IMR-90 (cell line): Measurements from ENCODE around the gene LEF1. TPM values are rescaled to one million over a fixed set of nuclear protein-coding genes. Genes with fewer than 3 reads are reported as not detected.

Experiments
- ATAC-seq: fragments of 200-7000 bp; cut with Tn5 transposase; 2 replicates; pipeline ENCODE4 v1.9.1; 2020; ENCODE audit warnings: low read depth, mild to moderate bottlenecking, moderate library complexity
- Bru-seq: library from RNA; stranded (reverse); fragments of 400-500 nt; gene quantifications from one replicate; lab custom pipeline; 2021; lab: Mats Ljungman, UMichigan
- BruChase-seq, 2 experiments: library from RNA; stranded (reverse); fragments of 400-500 nt; gene quantifications; one replicate each; lab custom pipeline; 2021; lab: Mats Ljungman, UMichigan
- BruUV-seq: library from RNA; stranded (reverse); fragments of 400-500 nt; replicated peaks from 2 replicates; lab custom pipeline; 2021; lab: Mats Ljungman, UMichigan
- CTCF ChIA-PET: fragments of 300-600 bp; formaldehyde crosslinking; extraction: SDS; loops from one replicate; lab custom pipeline; 2021; ENCODE audit warnings: antibody characterized with exemption; lab: Yijun Ruan, JAX
- POLR2A ChIA-PET: fragments of 300-600 bp; sonication (Branson Sonifier 250); formaldehyde crosslinking; loops from one replicate; lab custom pipeline; 2022; ENCODE audit warnings: antibody characterized with exemption; ENCODE audit not compliant: unreplicated experiment; lab: Charles Lee
- DNase-seq: peaks from one replicate; pipeline ENCODE4 v3.0.0; 2013
- H2AFZ ChIP-seq: replicated peaks from 2 replicates; pipeline ENCODE3; 2013; ENCODE audit warnings: low read length, mild to moderate bottlenecking; ENCODE audit not compliant: poor library complexity
- H2AK5ac ChIP-seq: 2 replicates; pipeline ENCODE4 v1.6.1; 2013; ENCODE audit warnings: low read depth, low read length, inconsistent platforms
- H2AK9ac ChIP-seq: replicated peaks from 2 replicates; pipeline ENCODE3; 2013; ENCODE audit warnings: mild to moderate bottlenecking, low read depth, low read length, moderate library complexity; ENCODE audit not compliant: poor library complexity
- H2BK120ac ChIP-seq: 2 replicates; pipeline ENCODE4 v1.6.1; 2013; ENCODE audit warnings: low read depth, low read length, inconsistent platforms
- H2BK15ac ChIP-seq: 3 replicates; pipeline ENCODE4 v1.6.1; 2013; ENCODE audit warnings: low read depth, low read length, inconsistent platforms
- H2BK20ac ChIP-seq: 2 replicates; pipeline ENCODE4 v1.6.1; 2013; ENCODE audit warnings: low read depth, mild to moderate bottlenecking, inconsistent platforms, low read length, moderate library complexity
- H2BK5ac ChIP-seq: 2 replicates; pipeline ENCODE4 v1.6.1; 2013; ENCODE audit warnings: mild to moderate bottlenecking, low read depth, low read length, inconsistent platforms; ENCODE audit not compliant: poor library complexity, severe bottlenecking
- H3K14ac ChIP-seq: replicated peaks from 2 replicates; pipeline ENCODE4 v1.6.1; 2013; ENCODE audit warnings: low read depth, low read length, inconsistent platforms
- H3K18ac ChIP-seq: 2 replicates; pipeline ENCODE4 v1.6.1; 2013; ENCODE audit warnings: low read depth, low read length, control low read depth
- H3K23ac ChIP-seq: 2 replicates; pipeline ENCODE4 v1.6.1; 2013; ENCODE audit warnings: low read depth, low read length, inconsistent platforms
- H3K27ac ChIP-seq: 2 replicates; pipeline ENCODE4 v1.5.1; 2013; ENCODE audit warnings: mild to moderate bottlenecking, control low read depth, low read length; ENCODE audit not compliant: insufficient read depth
- H3K27me3 ChIP-seq: 2 replicates; pipeline ENCODE4 v1.6.1; 2013; ENCODE audit warnings: low read length; ENCODE audit not compliant: control insufficient read depth, insufficient read depth
- H3K36me3 ChIP-seq: 2 replicates; pipeline ENCODE4 v1.6.1; 2013; ENCODE audit warnings: low read length, mixed read lengths; ENCODE audit not compliant: control insufficient read depth, insufficient read depth
- H3K4ac ChIP-seq: 2 replicates; pipeline ENCODE4 v1.6.1; 2013; ENCODE audit warnings: low read depth, low read length, inconsistent platforms
- H3K4me1 ChIP-seq: 2 replicates; pipeline ENCODE4 v1.6.1; 2013; ENCODE audit warnings: low read length, mixed read lengths; ENCODE audit not compliant: control insufficient read depth, insufficient read depth
- H3K4me2 ChIP-seq: 2 replicates; pipeline ENCODE4 v1.6.1; 2013; ENCODE audit warnings: low read depth, mild to moderate bottlenecking, control low read depth, low read length, moderate library complexity
- H3K4me3 ChIP-seq: 2 replicates; pipeline ENCODE4 v1.5.1; 2013; ENCODE audit warnings: low read depth, mild to moderate bottlenecking, control low read depth, low read length, moderate library complexity; ENCODE audit not compliant: insufficient read depth
- H3K56ac ChIP-seq: 2 replicates; pipeline ENCODE4 v1.6.1; 2013; ENCODE audit warnings: low read length, inconsistent platforms; ENCODE audit not compliant: insufficient read depth; ENCODE audit errors: extremely low read depth
- H3K79me1 ChIP-seq, 2 experiments: 2 replicates each; pipeline ENCODE4 v1.6.1; 2013; ENCODE audit warnings: low read length in 2 of 2, inconsistent platforms in 1 of 2, low read depth in 1 of 2
- H3K9ac ChIP-seq: 2 replicates; pipeline ENCODE4 v1.6.1; 2013; ENCODE audit warnings: low read depth, low read length, control low read depth
- H3K9me1 ChIP-seq: 2 replicates; pipeline ENCODE4 v1.6.1; 2013; ENCODE audit warnings: low read length, inconsistent platforms; ENCODE audit not compliant: insufficient read depth
- H3K9me3 ChIP-seq: 2 replicates; pipeline ENCODE4 v1.6.1; 2013; ENCODE audit warnings: low read length; ENCODE audit not compliant: control insufficient read depth, insufficient read depth
- H4K20me1 ChIP-seq: 2 replicates; pipeline ENCODE4 v1.6.1; 2013; ENCODE audit warnings: low read length, inconsistent platforms; ENCODE audit not compliant: insufficient read depth
- H4K5ac ChIP-seq: 2 replicates; pipeline ENCODE4 v1.6.1; 2013; ENCODE audit warnings: mild to moderate bottlenecking, low read depth, low read length, control low read depth
- H4K8ac ChIP-seq, 2 experiments: 2 replicates each; pipeline ENCODE4 v1.6.1; 2013; ENCODE audit warnings: low read depth in 2 of 2, low read length in 2 of 2, control low read depth in 1 of 2, inconsistent platforms in 1 of 2
- H4K91ac ChIP-seq: 2 replicates; pipeline ENCODE4 v1.6.1; 2013; ENCODE audit warnings: low read depth, low read length, inconsistent platforms; ENCODE audit not compliant: insufficient read depth
- BHLHE40 ChIP-seq: fragments of 150-350 bp; IDR thresholded peaks from 2 replicates; pipeline ENCODE4 v1.6.1; 2016; ENCODE audit warnings: mild to moderate bottlenecking, low read depth, low read length
- CEBPB ChIP-seq: IDR thresholded peaks from 2 replicates; pipeline ENCODE4 v1.6.1; 2012; ENCODE audit warnings: low read depth, low read length, improper control_type of control experiment
- CTCF ChIP-seq: conservative IDR thresholded peaks from 2 replicates; pipeline ENCODE4 v1.5.1; 2012; ENCODE audit warnings: mild to moderate bottlenecking, low read depth, low read length, improper control_type of control experiment
- ELK1 ChIP-seq: fragments of 150-350 bp; IDR thresholded peaks from 2 replicates; pipeline ENCODE4 v1.6.1; 2016; ENCODE audit warnings: low read depth, mild to moderate bottlenecking, low read length, moderate library complexity, borderline replicate concordance
- FOS ChIP-seq: fragments of 150-350 bp; IDR thresholded peaks from 2 replicates; pipeline ENCODE4 v1.6.1; 2016; ENCODE audit warnings: low read depth, low read length
- MAFK ChIP-seq: IDR thresholded peaks from 2 replicates; pipeline ENCODE4 v1.6.1; 2012; ENCODE audit warnings: low read depth, low read length, improper control_type of control experiment
- MXI1 ChIP-seq: IDR thresholded peaks from 2 replicates; pipeline ENCODE4 v1.6.1; 2012; ENCODE audit warnings: low read depth, mild to moderate bottlenecking, low read length, moderate library complexity, borderline replicate concordance
- NFE2L2 ChIP-seq: fragments of 150-350 bp; IDR thresholded peaks from 2 replicates; pipeline ENCODE4 v1.6.1; 2016; ENCODE audit warnings: low read depth, mild to moderate bottlenecking, low read length
- POLR2A ChIP-seq: IDR thresholded peaks from 2 replicates; pipeline ENCODE4 v1.6.1; 2012; ENCODE audit warnings: mild to moderate bottlenecking, low read depth, low read length
- RFX5 ChIP-seq: IDR thresholded peaks from 2 replicates; pipeline ENCODE4 v1.8.0; 2012; ENCODE audit warnings: low read depth, mild to moderate bottlenecking, low read length, moderate library complexity
- SMC3 ChIP-seq: fragments of 150-350 bp; IDR thresholded peaks from 2 replicates; pipeline ENCODE4 v1.6.1; 2016; ENCODE audit warnings: low read depth, mild to moderate bottlenecking, antibody characterized with exemption, low read length, moderate library complexity
- WGBS, 2 experiments: methylation state at CpG; one replicate each; pipeline versions ENCODE4 v1.1.5 to v1.1.7; 2013; ENCODE audit warnings: missing lambda C conversion rate in 2 of 2; ENCODE audit not compliant: insufficient read length in 1 of 2; ENCODE audit errors: extremely low coverage in 2 of 2; 5-methylcytosine and 5-hydroxymethylcytosine counted together
- dilution Hi-C: fragments of 300-500 bp; cut with HindIII; formaldehyde crosslinking; loops from one replicate; pipeline ENCODE4 v1.14.3; 2018; ENCODE audit warnings: low sequenced_read_pairs; ENCODE audit not compliant: unreplicated experiment
- in situ Hi-C: fragments of 300-500 bp; cut with MboI; formaldehyde crosslinking; loops from 3 replicates; pipeline ENCODE4 v1.14.3; 2019; ENCODE audit warnings: low sequenced_read_pairs, inconsistent platforms, mixed read lengths
- intact Hi-C: fragments of 100-400 bp; cut with micrococcal nuclease; formaldehyde crosslinking; loops from 2 replicates; pipeline ENCODE4 v1.10.0; 2022
- long read RNA-seq: library from polyadenylated mRNA; unstranded; transcript quantifications from one replicate; pipeline ENCODE4 v2.0.0, GENCODE V29; 2021; ENCODE audit not compliant: unreplicated experiment
- polyA plus RNA-seq, 3 experiments: library from polyadenylated mRNA; depleted of rRNA; stranded (reverse); fragments of >200 nt; gene quantifications; 2 replicates each; pipeline ENCODE4 v1.2.3, GENCODE V29; 2012; ENCODE audit warnings: low replicate concordance in 1 of 3
- total RNA-seq: library from RNA; depleted of rRNA; stranded (reverse); fragments of >200 nt; gene quantifications from 2 replicates; pipeline ENCODE4 v1.2.3, GENCODE V29; 2012; rRNA removed

LEF1 gene
- total RNA-seq = 0.56 and 1.8 TPM in 2 replicates
- polyA plus RNA-seq (2012; rRNA removed) = 0.93 and 1.7 TPM in 2 replicates
- polyA plus RNA-seq (2012; cell fraction: cytosol; rRNA removed) = 0.47 and 0.53 TPM in 2 replicates
- 0.28 and 1.0 TPM in 2 replicates for polyA plus RNA-seq (2012; cell fraction: nucleus; rRNA removed; ENCODE audit: low replicate concordance)
- percentile 29 among the genes with signal in this experiment for Bru-seq, nascent RNA
- BruChase-seq, experiment 1, labeled RNA remaining after a 6-hour chase = percentile 15 among the genes with signal in this experiment
- BruChase-seq, experiment 2, labeled RNA remaining after a 2-hour chase = percentile 23 among the genes with signal in this experiment
- long read RNA-seq = 0 reads

GRCh38 chr4:108168671-108169523, at the start of gene LEF1:
TSS of gene LEF1 (minus strand) at chr4:108168932. CDS start at chr4:108167767, 1,165 bp downstream.
- DNase-seq = peak; percentile 11
- H4K8ac ChIP-seq = no peak within 1 kb of the TSS
- no peak within 1 kb of the TSS for H3K18ac ChIP-seq
- H2BK20ac ChIP-seq = no peak within 1 kb of the TSS
- dilution Hi-C loops = no loop called here
- H3K9me1 ChIP-seq = no peaks in the 10 kb centered on the region
- H3K9me3 ChIP-seq = peaks cover 5% of the 10 kb centered on the region; the same call in 1 of the 2 replicates
- H3K23ac ChIP-seq = 0 out of 2 replicates have a peak within 1 kb of the TSS, but pooled peaks have one; percentile 24
- peak within 1 kb of the TSS; percentile 89 for H2AFZ ChIP-seq
- H2AK9ac ChIP-seq = no peak within 1 kb of the TSS
- no peaks in the 10 kb centered on the region for H4K20me1 ChIP-seq
- no peak within 1 kb of the TSS for H3K9ac ChIP-seq
- peak within 1 kb of the TSS; percentile 88 for H3K4me2 ChIP-seq
- POLR2A ChIA-PET = no interaction called here
- H2BK15ac ChIP-seq = no peak within 1 kb of the TSS
- WGBS, 2 experiments = 1% methylated on average over 14 of the region's 61 CpGs; no CpG with 5 or more reads in 1 of the 2 experiments
- no peak within 1 kb of the TSS for H2AK5ac ChIP-seq
- H3K4me3 ChIP-seq = peak within 1 kb of the TSS; percentile 53
- no peaks in the 10 kb centered on the region for H3K36me3 ChIP-seq
- H3K79me1 ChIP-seq = no peaks in the 10 kb centered on the region
- H3K4me1 ChIP-seq = peaks cover 2% of the 10 kb centered on the region; the same call in 1 of the 2 replicates
- H3K14ac ChIP-seq = no peak within 1 kb of the TSS
- intact Hi-C loops = loop anchor here (5.0 to 10.0 kb wide), 3 partner anchors 326 to 403 kb away; no protein-coding TSS in a partner anchor
- H3K27me3 ChIP-seq = peaks cover 84% of the 10 kb centered on the region
- no peak within 1 kb of the TSS for H2BK120ac ChIP-seq
- no peak within 1 kb of the TSS for H4K91ac ChIP-seq
- TF ChIP-seq SMC3 (no peak), POLR2A (no peak), ELK1 (no peak), BHLHE40 (no peak), FOS (no peak), RFX5 (no peak), CTCF (no peak), NFE2L2 (no peak), MAFK (no peak), CEBPB (no peak), MXI1 (no peak)
- no TSS peak for BruUV-seq
- no peak within 1 kb of the TSS for H4K5ac ChIP-seq
- ATAC-seq = peak; percentile 48
- no peak within 1 kb of the TSS for H3K56ac ChIP-seq
- H2BK5ac ChIP-seq = no peak within 1 kb of the TSS
- H3K4ac ChIP-seq = no peak within 1 kb of the TSS
- in situ Hi-C loops = no loop called here
- no peak within 1 kb of the TSS for H3K27ac ChIP-seq
- CTCF ChIA-PET = no interaction called here
